Endodermal cell (in vitro differentiated cells): ENCODE data around the gene XRCC6. TPM values are rescaled to one million over a fixed set of nuclear protein-coding genes. Genes with fewer than 3 reads are reported as not detected.

ENCODE experiments used
- DNase-seq: peaks from one replicate; pipeline ENCODE4 v3.0.0-alpha.2; 2017
- H3K27ac ChIP-seq: 2 replicates; pipeline ENCODE4 v1.5.1; 2013; ENCODE audit warnings: mild to moderate bottlenecking, low read depth, low read length, moderate library complexity
- H3K27me3 ChIP-seq: 2 replicates; pipeline ENCODE4 v1.6.1; 2013; ENCODE audit warnings: mild to moderate bottlenecking, low read length, moderate library complexity; ENCODE audit not compliant: insufficient read depth, control insufficient read depth, poor library complexity, severe bottlenecking
- H3K36me3 ChIP-seq: 2 replicates; pipeline ENCODE4 v1.7.0; 2013; ENCODE audit warnings: mild to moderate bottlenecking, low read length, moderate library complexity; ENCODE audit not compliant: control insufficient read depth, insufficient read depth
- H3K4me1 ChIP-seq: one replicate; pipeline ENCODE4 v1.7.0; 2013; ENCODE audit warnings: low read length; ENCODE audit not compliant: control insufficient read depth, insufficient read depth
- H3K4me3 ChIP-seq: 2 replicates; pipeline ENCODE4 v1.5.1; 2013; ENCODE audit warnings: mild to moderate bottlenecking, low read length, moderate library complexity
- H3K9ac ChIP-seq: 2 replicates; pipeline ENCODE4 v1.6.1; 2013; ENCODE audit warnings: mild to moderate bottlenecking, low read length, moderate library complexity; ENCODE audit not compliant: poor library complexity, severe bottlenecking; ENCODE audit errors: extremely low read depth
- H3K9me3 ChIP-seq: 2 replicates; pipeline ENCODE4 v1.6.1; 2013; ENCODE audit warnings: mild to moderate bottlenecking, low read length, moderate library complexity; ENCODE audit not compliant: control insufficient read depth
- H3K27ac Mint-ChIP-seq: 2 replicates; pipeline ENCODE4 v1.8.0; 2020; ENCODE audit warnings: mixed read lengths
- H3K27me3 Mint-ChIP-seq: 2 replicates; pipeline ENCODE4 v1.8.0; 2021; ENCODE audit warnings: mild to moderate bottlenecking, mixed read lengths; ENCODE audit not compliant: insufficient read depth
- H3K36me3 Mint-ChIP-seq: 2 replicates; pipeline ENCODE4 v1.8.0; 2020; ENCODE audit warnings: low read depth, mixed read lengths
- H3K4me1 Mint-ChIP-seq: 2 replicates; pipeline ENCODE4 v1.8.0; 2020; ENCODE audit warnings: mixed read lengths
- H3K4me3 Mint-ChIP-seq: 2 replicates; pipeline ENCODE4 v1.8.0; 2020; ENCODE audit warnings: mild to moderate bottlenecking, moderate library complexity, mixed read lengths
- H3K9me3 Mint-ChIP-seq: 2 replicates; pipeline ENCODE4 v1.8.0; 2020; ENCODE audit warnings: mild to moderate bottlenecking, mixed read lengths
- CTCF ChIP-seq: fragments of 200-600 bp; sonication (generic); conservative IDR thresholded peaks from 2 replicates; pipeline ENCODE4 v1.5.0; 2021; ENCODE audit warnings: antibody characterized with exemption, mild to moderate bottlenecking
- WGBS, 2 experiments: methylation state at CpG; one replicate each; pipeline versions ENCODE4 v1.1.5 to v1.1.7; 2013; ENCODE audit warnings: missing lambda C conversion rate in 2 of 2, mixed read lengths in 1 of 2; ENCODE audit not compliant: insufficient coverage in 1 of 2, insufficient read length in 1 of 2; 5-methylcytosine and 5-hydroxymethylcytosine counted together
- total RNA-seq, 2 donors: library from RNA; stranded (reverse); fragmentation: NEBNext Ultra II Directional in 1 of 2; extraction: Animal tissue kit (Norgen Biotek cat#: 25700) in 1 of 2; gene quantifications; 2 replicates in 1 of 2; 3 replicates in 1 of 2; pipeline ENCODE4 v1.2.1, GENCODE V29; 2021

Gene XRCC6
- total RNA-seq, 2 donors from 2014 or later: 345 to 387 TPM

DNA sequence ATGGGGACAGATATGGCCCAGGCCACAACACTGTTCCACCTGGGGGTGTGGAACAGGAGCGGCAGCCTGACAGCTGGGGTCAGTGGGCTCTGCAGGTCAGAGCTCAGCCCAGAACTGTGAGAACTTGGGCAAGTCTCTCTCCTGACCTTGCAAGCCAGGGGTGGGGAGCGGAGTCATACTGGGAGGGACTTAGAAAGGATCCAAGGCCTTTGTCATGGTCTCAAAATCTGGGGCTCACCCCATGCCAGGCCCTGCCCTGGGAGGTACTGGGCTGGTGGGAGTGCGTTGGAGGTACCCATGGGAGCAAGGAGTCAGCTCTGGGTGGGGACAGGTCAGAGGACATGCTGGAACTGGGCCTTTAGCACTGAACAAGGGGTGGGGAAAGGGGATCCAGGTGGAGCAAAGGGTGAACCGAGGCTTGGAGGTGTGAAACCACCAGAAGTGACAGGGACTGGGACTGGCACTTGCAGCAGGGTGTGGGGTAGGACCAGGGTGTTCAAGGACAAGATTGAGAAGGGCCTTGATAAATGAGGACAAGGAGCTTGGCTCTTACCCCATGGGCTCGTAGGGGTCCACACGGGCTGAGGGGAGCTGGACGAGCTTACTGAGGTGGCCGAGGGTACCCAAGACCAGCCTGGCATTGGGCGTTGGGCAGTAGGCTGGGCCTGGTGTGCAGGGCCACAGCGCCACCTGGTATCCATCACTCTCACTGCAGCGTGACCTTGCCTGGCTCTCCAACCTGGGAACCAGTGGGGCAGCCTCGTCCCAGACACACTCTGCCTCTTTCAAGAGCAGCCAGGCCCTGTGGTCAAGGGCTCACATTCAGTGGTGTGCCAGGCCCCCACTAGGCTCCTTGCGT lies 24.1 kb upstream of the XRCC6 start:
- H3K27me3 ChIP-seq: no peaks in the 10 kb centered on the region
- WGBS, 2 experiments: 66 to 67% methylated on average over 12 to 13 of the region's 13 CpGs

GRCh38 chr22:41597635-41597953 lies 23.5 kb upstream of the XRCC6 start:
- H3K9me3 ChIP-seq: no peaks in the 10 kb centered on the region
- Mint-ChIP-seq H3K4me3 (no peak overlapping the region), H3K4me1 (peaks cover 2% of the 10 kb centered on the region), H3K27me3 (no peaks in the 10 kb centered on the region), H3K27ac (no peak overlapping the region), H3K36me3 (peaks cover 17% of the 10 kb centered on the region), H3K9me3 (peaks cover 5% of the 10 kb centered on the region)
- H3K27me3 ChIP-seq: no peaks in the 10 kb centered on the region
- TF ChIP-seq CTCF: no peak
- DNase-seq: no peak
- H3K4me3 ChIP-seq: no peak overlapping the region
- 96 to 100% methylated on average over 1 to 2 of the region's 2 CpGs for WGBS, 2 experiments
- no peak overlapping the region for H3K9ac ChIP-seq
- peaks cover 5% of the 10 kb centered on the region for H3K4me1 ChIP-seq
- no peak overlapping the region for H3K27ac ChIP-seq
- H3K36me3 ChIP-seq: peaks cover 18% of the 10 kb centered on the region

More for the DNA sequence above, 24.1 kb upstream of the XRCC6 start:
- DNase-seq: peak; percentile 91
- Histone ChIP-seq H3K4me3 (no peak overlapping the region), H3K9me3 (no peaks in the 10 kb centered on the region), H3K9ac (no peak overlapping the region), H3K27ac (no peak overlapping the region), H3K4me1 (peaks cover 5% of the 10 kb centered on the region), H3K36me3 (peaks cover 14% of the 10 kb centered on the region)
- no peak overlapping the region for H3K27ac Mint-ChIP-seq
- no peak overlapping the region for H3K4me3 Mint-ChIP-seq
- H3K9me3 Mint-ChIP-seq: peaks cover 6% of the 10 kb centered on the region
- peaks cover 12% of the 10 kb centered on the region for H3K36me3 Mint-ChIP-seq
- peak; percentile 93 for TF ChIP-seq CTCF
- H3K27me3 Mint-ChIP-seq: no peaks in the 10 kb centered on the region
- peaks cover 2% of the 10 kb centered on the region for H3K4me1 Mint-ChIP-seq

GRCh38 chr22:41598081-41598480 lies 23.0 kb upstream of the XRCC6 start:
- peaks cover 19% of the 10 kb centered on the region for H3K36me3 Mint-ChIP-seq
- Histone ChIP-seq H3K27ac (no peak overlapping the region), H3K4me3 (no peak overlapping the region), H3K4me1 (peaks cover 5% of the 10 kb centered on the region), H3K27me3 (no peaks in the 10 kb centered on the region), H3K36me3 (peaks cover 23% of the 10 kb centered on the region), H3K9ac (peak overlapping the region; percentile 11), H3K9me3 (no peaks in the 10 kb centered on the region)
- H3K27me3 Mint-ChIP-seq: no peaks in the 10 kb centered on the region
- peaks cover 2% of the 10 kb centered on the region for H3K4me1 Mint-ChIP-seq
- peaks cover under 1% of the 10 kb centered on the region for H3K9me3 Mint-ChIP-seq
- no peak for DNase-seq
- H3K4me3 Mint-ChIP-seq: no peak overlapping the region
- WGBS, 2 experiments: 92 to 100% methylated on average over 1 to 5 of the region's 5 CpGs
- no peak overlapping the region for H3K27ac Mint-ChIP-seq
- TF ChIP-seq CTCF: no peak
